GM21576 (cell line): Measurements from ENCODE around the gene RPTOR.
"Not testable (repeated sequence)": the region's sequence is repeated elsewhere in the genome, so short reads cannot be mapped to it uniquely, and the experiment has no call there.

Source experiments
- ATAC-seq: cut with Tn5 transposase; IDR thresholded peaks from one replicate; pipeline ENCODE4 v1.9.1; 2021; ENCODE audit warnings: mild to moderate bottlenecking, moderate library complexity; ENCODE audit not compliant: unreplicated experiment

Gene RPTOR

DNA sequence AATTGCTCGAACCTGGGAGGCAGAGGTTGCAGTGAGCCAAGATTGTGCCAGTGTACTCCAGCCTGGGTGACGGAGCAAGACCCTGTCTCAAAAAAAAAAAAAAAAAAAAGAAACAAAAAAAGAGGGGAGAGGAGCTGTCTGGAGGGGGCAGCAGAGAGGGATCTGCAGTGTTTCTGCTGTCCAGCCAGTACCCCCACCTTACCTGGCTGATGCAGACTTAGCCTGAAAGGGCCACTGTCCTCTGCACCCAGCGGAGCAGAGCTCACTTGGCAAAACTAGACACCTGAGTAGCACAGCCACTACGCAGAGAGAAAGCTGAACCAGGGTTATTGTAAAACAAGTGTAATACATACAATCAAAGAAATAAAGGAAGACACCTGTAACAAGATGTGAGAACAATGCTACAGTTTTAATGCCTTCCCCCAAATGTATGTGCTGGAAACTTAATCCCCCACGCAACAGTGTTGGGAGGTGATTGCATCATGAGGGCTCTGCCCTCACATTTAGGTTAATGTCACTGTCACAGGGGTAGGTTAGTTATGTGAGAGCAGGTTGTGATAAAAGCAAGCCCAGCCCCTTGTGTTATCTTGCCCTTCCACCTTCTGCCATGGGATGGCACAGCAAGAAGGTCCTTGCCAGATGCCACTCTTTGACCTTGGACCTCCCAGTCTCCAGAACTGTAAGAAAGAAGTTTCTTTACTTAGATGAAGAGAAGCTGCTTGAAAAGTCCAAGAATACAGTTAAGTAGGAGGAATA, 211.2 kb downstream of the RPTOR start:
- no peak for ATAC-seq

- ATAC-seq, result no peak
These were observed 214.1 kb downstream of the RPTOR start for GRCh38 chr17:80758481-80759376.

GRCh38 chr17:80759377-80759673, 214.7 kb downstream of the RPTOR start:
- no peak for ATAC-seq

DNA sequence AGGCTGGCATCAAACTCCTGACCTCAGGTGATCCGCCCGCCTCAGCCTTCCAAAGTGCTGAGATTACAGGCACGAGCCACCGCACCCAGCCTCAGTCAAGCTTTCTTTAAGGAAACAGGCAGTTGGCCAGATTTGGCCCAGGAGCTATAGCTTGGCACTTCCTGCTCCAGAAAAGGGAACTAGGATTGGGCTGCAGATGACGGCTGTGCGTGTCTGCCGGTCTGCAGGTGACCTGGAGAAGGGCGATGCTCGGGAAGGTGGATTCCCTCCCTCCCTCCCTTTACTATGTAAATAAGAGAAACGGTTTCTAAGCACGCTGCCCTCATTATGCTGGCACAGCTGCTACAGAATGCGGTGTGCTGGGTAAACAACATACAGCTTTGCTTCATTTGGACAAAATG, 215.9 kb downstream of the RPTOR start:
- ATAC-seq, result peak; percentile 63

- ATAC-seq, result no peak
These were observed 216.7 kb downstream of the RPTOR start for GRCh38 chr17:80761110-80761871.

GRCh38 chr17:80762076-80762475, 217.4 kb downstream of the RPTOR start:
- no peak for ATAC-seq

DNA sequence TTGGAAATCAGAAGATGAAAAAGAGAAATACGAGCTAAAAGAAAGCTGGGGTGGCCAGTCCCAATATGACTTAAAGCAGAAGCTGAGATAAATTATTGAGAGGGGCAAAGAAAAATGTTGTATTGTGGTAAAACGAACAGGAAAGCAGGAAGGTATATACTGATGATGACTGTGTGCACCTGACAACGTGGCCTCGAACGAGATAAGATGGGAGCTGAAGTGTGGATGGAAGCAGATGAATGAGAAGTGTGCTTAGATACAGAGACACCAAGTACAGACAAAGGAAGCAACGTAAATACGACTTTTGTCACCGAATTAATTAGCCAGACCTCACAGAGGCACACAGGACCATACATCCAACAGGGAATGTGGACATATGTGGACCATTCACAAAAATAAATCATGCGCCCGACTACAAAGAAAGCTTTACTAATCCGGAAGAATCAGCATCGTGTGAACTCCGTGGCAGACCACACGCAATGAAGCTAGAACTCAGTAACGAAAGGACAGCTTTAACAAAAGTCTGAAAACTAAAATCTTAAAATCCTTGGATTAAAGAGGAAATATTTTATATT, 218.7 kb downstream of the RPTOR start:
- ATAC-seq, result no peak

- not testable (repeated sequence) for ATAC-seq
These were observed 220.0 kb downstream of the RPTOR start for GRCh38 chr17:80764627-80765145.

- no peak for ATAC-seq
These were observed 220.8 kb downstream of the RPTOR start for GRCh38 chr17:80765241-80765961.

DNA sequence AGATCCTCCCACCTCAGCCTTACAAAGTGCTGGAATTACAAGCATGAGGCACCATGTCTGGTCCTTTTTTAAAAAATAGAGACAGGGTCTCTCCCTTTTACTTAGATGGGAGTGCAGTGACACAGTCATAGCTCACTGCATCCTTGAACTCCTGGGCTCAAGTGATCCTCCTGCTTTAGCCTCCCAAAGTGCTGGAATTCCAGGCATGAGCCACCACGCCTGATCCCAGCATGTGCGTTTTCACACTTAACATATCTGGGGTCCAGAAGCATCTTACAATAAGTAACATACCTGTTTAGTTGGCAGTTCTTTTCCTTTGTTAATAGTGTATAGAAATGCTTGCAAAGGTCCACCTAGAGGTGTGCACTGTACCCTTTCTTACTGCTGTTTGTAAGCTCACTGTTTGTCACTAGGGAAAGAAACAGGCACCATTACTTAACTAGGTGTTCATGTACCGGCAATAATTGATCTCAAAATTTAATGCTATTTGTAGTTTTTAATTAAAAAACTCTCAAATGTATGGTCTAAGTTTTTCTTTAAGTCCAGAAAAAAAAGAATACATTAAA, 221.7 kb downstream of the RPTOR start:
- ATAC-seq, result no peak

DNA sequence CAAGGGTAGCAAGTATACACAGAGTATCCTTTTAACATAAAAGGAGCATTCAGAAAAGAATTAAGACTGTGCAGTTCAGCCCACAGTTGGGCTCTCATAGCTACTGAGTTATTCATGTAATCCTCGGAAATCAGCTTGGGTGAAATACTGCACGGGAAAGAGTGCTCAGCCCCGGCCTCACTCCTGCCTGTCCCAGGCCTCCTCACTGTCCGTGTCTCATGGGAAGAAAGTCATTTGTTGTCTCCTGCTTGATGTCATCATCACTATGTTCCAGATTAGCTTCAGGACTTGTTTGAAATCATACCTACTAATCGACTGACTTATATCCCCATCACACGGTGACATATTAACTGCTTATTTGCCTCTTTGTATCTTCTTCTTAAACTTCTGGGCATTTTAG, 223.8 kb downstream of the RPTOR start:
- no peak for ATAC-seq

DNA sequence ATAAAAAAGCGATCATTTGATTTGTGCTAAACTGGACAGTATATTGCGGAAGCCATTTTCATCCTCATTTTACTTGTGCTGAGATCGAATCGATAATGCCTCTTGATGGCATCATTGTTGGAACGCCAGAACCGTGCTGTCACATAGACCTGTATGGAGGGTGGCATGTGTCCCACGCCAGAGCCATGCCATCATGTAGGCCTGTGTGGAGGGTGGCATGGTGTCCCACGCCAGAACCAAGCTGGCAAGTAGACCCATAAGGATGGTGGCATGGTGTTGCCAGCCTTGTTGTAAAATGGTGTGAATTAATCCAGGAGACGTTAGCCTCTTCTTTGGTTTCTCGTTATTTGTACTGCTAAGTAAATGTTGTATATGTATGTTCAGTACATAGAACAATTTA, 224.3 kb downstream of the RPTOR start:
- ATAC-seq, result no peak

DNA sequence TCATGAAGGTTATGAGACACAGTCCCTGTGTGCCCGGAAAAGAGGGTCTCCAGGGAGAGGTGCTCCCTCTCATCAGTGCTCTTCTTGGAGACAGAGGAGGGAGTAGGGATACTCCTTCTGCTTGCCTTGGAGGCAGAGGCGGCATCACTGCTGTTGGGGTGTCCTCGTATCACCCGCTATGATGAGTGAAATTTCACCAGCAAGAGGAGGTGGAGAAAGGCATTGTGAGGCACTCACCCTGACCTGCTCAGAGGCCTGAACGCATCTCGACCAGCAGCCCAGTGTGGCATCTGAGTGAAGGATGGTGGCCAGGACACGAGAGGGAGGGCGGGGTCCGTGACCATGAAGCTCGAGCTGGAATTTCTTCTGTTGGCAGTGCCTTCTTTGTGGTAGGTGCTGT, 224.9 kb downstream of the RPTOR start:
- no peak for ATAC-seq

- no peak for ATAC-seq
These were observed 225.4 kb downstream of the RPTOR start for GRCh38 chr17:80769936-80770625.

- no peak for ATAC-seq
These were observed 226.4 kb downstream of the RPTOR start for GRCh38 chr17:80770881-80771611.

GRCh38 chr17:80771612-80772005, 227.0 kb downstream of the RPTOR start:
- ATAC-seq, result no peak

DNA sequence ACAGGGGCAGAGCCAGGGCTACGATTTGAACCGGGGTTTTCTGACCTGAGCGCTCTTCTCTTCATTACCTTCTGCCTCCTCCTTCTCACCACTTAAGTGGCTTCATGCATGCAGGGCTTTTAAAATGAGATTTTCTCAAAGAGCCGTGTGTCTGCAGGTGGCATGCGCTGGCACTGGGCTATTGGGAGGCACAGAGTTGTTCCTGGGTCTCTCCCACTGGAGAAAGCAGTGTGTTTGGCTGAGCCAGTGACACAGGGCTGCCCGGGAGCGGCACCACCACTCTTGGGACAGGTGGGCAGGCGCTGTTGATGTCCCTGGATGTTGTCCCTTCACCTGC, 228.2 kb downstream of the RPTOR start:
- ATAC-seq, result no peak

DNA sequence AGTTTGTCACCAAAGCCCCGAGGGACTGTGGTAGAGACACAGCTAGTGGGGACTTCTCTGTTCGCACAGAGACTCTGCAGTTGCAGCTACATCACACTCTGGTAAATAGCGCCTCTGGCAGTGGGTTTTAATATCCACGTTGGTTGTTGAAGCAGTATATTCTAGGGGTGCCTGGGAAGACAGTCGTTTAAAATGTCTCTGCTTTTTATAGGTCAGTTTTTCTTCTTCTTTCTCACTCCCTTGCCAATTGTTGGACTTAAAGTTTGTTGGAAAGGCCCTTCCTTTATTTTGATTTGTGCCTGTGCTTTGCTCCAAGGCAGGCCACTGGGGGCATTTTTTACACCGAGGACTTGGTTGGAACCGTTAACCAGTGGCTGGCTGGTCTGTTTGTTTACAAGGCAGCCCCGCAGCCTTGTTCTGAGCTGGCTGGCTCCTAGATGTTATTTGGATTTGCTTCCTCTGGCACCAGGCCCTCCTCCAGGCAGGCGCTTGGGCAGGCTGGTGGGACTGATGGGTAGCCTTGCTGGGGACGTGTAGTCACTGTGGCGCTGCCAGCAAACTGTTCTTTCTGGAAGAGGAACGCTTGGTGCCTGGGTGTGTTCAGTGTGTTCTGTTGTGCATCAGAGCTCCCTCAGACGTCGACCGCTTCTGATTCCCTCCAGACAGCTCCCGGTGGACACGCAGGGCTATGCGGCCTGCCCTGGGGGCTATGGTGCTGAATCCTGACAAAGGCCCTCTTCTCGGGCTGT, 228.8 kb downstream of the RPTOR start:
- no peak for ATAC-seq
